Esophagus squamous epithelium (tissue), 5 donors: ENCODE results near the gene TADA3. TPM values are rescaled to one million over a fixed set of nuclear protein-coding genes. Genes with fewer than 3 reads are reported as not detected.

Experiments used
- DNase-seq: peaks from one replicate; lab custom pipeline; 2025; lab: John Stamatoyannopoulos, UW
- H3K27ac ChIP-seq, 4 donors: fragments of 200-600 bp; sonication (generic); one replicate each; pipeline ENCODE4 v1.5.1; 2016 to 2019; ENCODE audit warnings: mild to moderate bottlenecking in 1 of 4
- H3K27me3 ChIP-seq, 4 donors: fragments of 200-600 bp; sonication (generic); 1 replicate in 3 of 4; 2 replicates in 1 of 4; pipeline versions ENCODE4 v1.5.1 to v1.6.0; 2017 to 2021; ENCODE audit warnings: antibody characterized with exemption in 1 of 4
- H3K36me3 ChIP-seq, 3 donors: fragments of 200-600 bp; sonication (generic); one replicate each; pipeline ENCODE4 v1.5.1; 2016 to 2019
- H3K4me1 ChIP-seq, 3 donors: fragments of 200-600 bp; sonication (generic); one replicate each; pipeline ENCODE4 v1.5.1; 2017 to 2019
- H3K4me3 ChIP-seq, 4 donors: fragments of 200-600 bp; sonication (generic); 1 replicate in 3 of 4; 2 replicates in 1 of 4; pipeline ENCODE4 v1.5.1; 2016 to 2019; ENCODE audit warnings: mild to moderate bottlenecking in 2 of 4, moderate library complexity in 1 of 4
- H3K9me3 ChIP-seq, 3 donors: fragments of 200-600 bp; sonication (generic); one replicate each; pipeline ENCODE4 v1.5.1; 2016 to 2019
- CTCF ChIP-seq, 6 experiments: fragments of 450-650 bp in 4 of 6; fragments of 200-600 bp in 2 of 6; sonication (generic) in 2 of 6; IDR thresholded peaks; one replicate each; pipeline ENCODE4 v1.5.1; 2016 to 2019; ENCODE audit warnings: antibody characterized with exemption in 6 of 6, mild to moderate bottlenecking in 4 of 6, moderate library complexity in 4 of 6
- POLR2A ChIP-seq, 4 donors: fragments of 450-650 bp; IDR thresholded peaks; one replicate each; pipeline ENCODE4 v1.6.1; 2017; ENCODE audit warnings: antibody characterized with exemption in 4 of 4, mild to moderate bottlenecking in 4 of 4, moderate library complexity in 3 of 4
- WGBS, 2 donors: methylation state at CpG; one replicate each; pipeline ENCODE4 v1.1.5; 2018; 5-methylcytosine and 5-hydroxymethylcytosine counted together
- intact Hi-C: fragments of 100-400 bp; cut with DNase I; formaldehyde crosslinking; loops from one replicate; pipeline ENCODE4 v1.15.0; 2022
- total RNA-seq, 4 donors: library from RNA; depleted of rRNA; stranded (reverse); fragments of >200 nt; gene quantifications; one replicate each; pipeline ENCODE4 v1.1.0, GENCODE V29; 2016
- donor health status: DM: yes; HTN: yes; CAD: no.

TADA3 gene
- total RNA-seq, 4 donors from 2014 or later: 34.7 to 54.4 (median 44.8) TPM

GRCh38 chr3:9745521-9745920 is 46.8 kb downstream of the TADA3 start:
- TF ChIP-seq CTCF (IDR thresholded peaks at IDR 0.05) (no peak), POLR2A (IDR thresholded peaks at IDR 0.05) (no peak)
- no peaks in the 10 kb centered on the region for H3K27me3 ChIP-seq
- 62 to 88% methylated on average over 3 to 11 of the region's 12 CpGs for WGBS, 2 donors
- intact Hi-C loops: no loop called here
- no peak for DNase-seq
- H3K4me3 ChIP-seq: no peak overlapping the region
- H3K9me3 ChIP-seq: no peaks in the 10 kb centered on the region
- no peak overlapping the region for H3K27ac ChIP-seq
- H3K36me3 ChIP-seq: peaks cover 56 to 83% (median 70%) of the 10 kb centered on the region in 3 donors
- H3K4me1 ChIP-seq: peaks cover 3 to 16% (median 9%) of the 10 kb centered on the region in 3 donors

GRCh38 chr3:9744162-9744561 is 48.1 kb downstream of the TADA3 start:
- Histone ChIP-seq H3K4me1 (peaks cover 0 to 8% (median 5%) of the 10 kb centered on the region in 3 donors), H3K36me3 (peaks cover 68 to 97% (median 83%) of the 10 kb centered on the region in 3 donors), H3K9me3 (no peaks in the 10 kb centered on the region), H3K4me3 (no peak overlapping the region), H3K27ac (no peak overlapping the region), H3K27me3 (no peaks in the 10 kb centered on the region)
- no peak for TF ChIP-seq CTCF (IDR thresholded peaks at IDR 0.05)
- no peak for TF ChIP-seq POLR2A (IDR thresholded peaks at IDR 0.05)
- DNase-seq: no peak
- intact Hi-C loops: no loop called here
- 78 to 97% methylated on average over 5 of the region's 13 CpGs for WGBS, 2 donors

- intact Hi-C loops: no loop called here
- no peaks in the 10 kb centered on the region for H3K9me3 ChIP-seq
- peaks cover 74 to 100% (median 89%) of the 10 kb centered on the region in 3 donors for H3K36me3 ChIP-seq
- no peak overlapping the region for H3K4me3 ChIP-seq
- H3K27ac ChIP-seq: no peak overlapping the region
- peaks cover 0 to 2% (median 0%) of the 10 kb centered on the region in 3 donors for H3K4me1 ChIP-seq
- WGBS, 2 donors: 96 to 99% methylated on average over 15 to 16 of the region's 18 CpGs
- DNase-seq: no peak
- no peaks in the 10 kb centered on the region for H3K27me3 ChIP-seq
- no peak for TF ChIP-seq POLR2A (IDR thresholded peaks at IDR 0.05)
Observed at GRCh38 chr3:9743548-9743947, 48.7 kb downstream of the TADA3 start.

GRCh38 chr3:9742560-9742959 is 49.7 kb downstream of the TADA3 start:
- Histone ChIP-seq H3K4me3 (no peak overlapping the region), H3K27me3 (no peaks in the 10 kb centered on the region), H3K27ac (no peak overlapping the region), H3K9me3 (no peaks in the 10 kb centered on the region), H3K4me1 (no peaks in the 10 kb centered on the region), H3K36me3 (peaks cover 78 to 100% (median 90%) of the 10 kb centered on the region in 3 donors)
- TF ChIP-seq CTCF (IDR thresholded peaks at IDR 0.05): no peak
- no peak for TF ChIP-seq POLR2A (IDR thresholded peaks at IDR 0.05)
- DNase-seq: no peak
- WGBS, 2 donors: 100% methylated on average over 1 of the region's 1 CpG; no CpG with 5 or more reads in 1 of the 2 donors
- intact Hi-C loops: no loop called here

- H3K4me3 ChIP-seq: no peak overlapping the region
- H3K36me3 ChIP-seq: peaks cover 64 to 100% (median 70%) of the 10 kb centered on the region in 3 donors
- H3K4me1 ChIP-seq: peaks cover 0 to 20% (median 0%) of the 10 kb centered on the region in 3 donors
- WGBS, 2 donors: 88 to 92% methylated on average over 5 to 7 of the region's 15 CpGs
- no peaks in the 10 kb centered on the region for H3K27me3 ChIP-seq
- intact Hi-C loops: no loop called here
- no peaks in the 10 kb centered on the region for H3K9me3 ChIP-seq
- H3K27ac ChIP-seq: no peak overlapping the region
- TF ChIP-seq POLR2A (IDR thresholded peaks at IDR 0.05): no peak
- no peak for TF ChIP-seq CTCF (IDR thresholded peaks at IDR 0.05)
- DNase-seq: no peak
Observed at GRCh38 chr3:9739181-9739580, 53.1 kb downstream of the TADA3 start.

- no peaks in the 10 kb centered on the region for H3K9me3 ChIP-seq
- no peak for DNase-seq
- H3K4me3 ChIP-seq: no peak overlapping the region
- WGBS, 2 donors: 50 to 59% methylated on average over 2 of the region's 2 CpGs
- no peak for TF ChIP-seq POLR2A (IDR thresholded peaks at IDR 0.05)
- TF ChIP-seq CTCF (IDR thresholded peaks at IDR 0.05): no peak
- H3K36me3 ChIP-seq: peaks cover 42 to 81% (median 47%) of the 10 kb centered on the region in 3 donors
- peaks cover 14 to 42% (median 20%) of the 10 kb centered on the region in 3 donors for H3K4me1 ChIP-seq
- H3K27ac ChIP-seq: no peak overlapping the region
- intact Hi-C loops: no loop called here
- H3K27me3 ChIP-seq: no peaks in the 10 kb centered on the region
Observed at GRCh38 chr3:9736831-9737230, 55.4 kb downstream of the TADA3 start.
